ENCODE results near the gene REEP3. TPM values are rescaled to one million over a fixed set of nuclear protein-coding genes. Genes with fewer than 3 reads are reported as not detected.

Gene REEP3
- total RNA-seq, 2 donors from 2014 or later, result 20.8 to 22.1 TPM

GRCh38 chr10:63515002-63515763 lies 6.0 kb upstream of the REEP3 start:
- intact Hi-C loops (cut with DNase I), result no loop called here

GRCh38 chr10:63516207-63516606 lies 5.0 kb upstream of the REEP3 start:
- Histone ChIP-seq H3K4me1 (peaks cover 24% of the 10 kb centered on the region), H3K27ac (no peak overlapping the region), H3K4me3 (no peak overlapping the region), H3K9me3 (no peaks in the 10 kb centered on the region), H3K27me3 (no peaks in the 10 kb centered on the region), H3K36me3 (replicated peaks in 1 of 2; ENCODE audit: insufficient read depth in 1 of 2, low read depth in 2 of 2) (no peaks in the 10 kb centered on the region)
- ATAC-seq, result no peak
- 58 to 76% methylated on average over 1 of the region's 1 CpG for whole genome bisulfite sequencing, 2 donors
- DNase-seq, result no peak
- intact Hi-C loops (cut with DNase I), result no loop called here
- no peak for TF ChIP-seq CTCF (IDR thresholded peaks at IDR 0.05)
- TF ChIP-seq POLR2A (IDR thresholded peaks at IDR 0.05), result no peak

More at GRCh38 chr10:63515002-63515763, 6.0 kb upstream of the REEP3 start:
- Histone ChIP-seq H3K27ac (peak overlapping the region in 2 of 4 donors; percentile 18 to 40), H3K9me3 (no peaks in the 10 kb centered on the region), H3K27me3 (no peaks in the 10 kb centered on the region), H3K4me1 (peaks cover 16% of the 10 kb centered on the region), H3K4me3 (no peak overlapping the region), H3K36me3 (replicated peaks in 1 of 2; ENCODE audit: insufficient read depth in 1 of 2, low read depth in 2 of 2) (no peaks in the 10 kb centered on the region)
- DNase-seq, result no peak
- no peak for ATAC-seq
- 59 to 66% methylated on average over 5 of the region's 5 CpGs for WGBS, 2 donors
- TF ChIP-seq CTCF (IDR thresholded peaks at IDR 0.05), result no peak
- no peak for TF ChIP-seq POLR2A (IDR thresholded peaks at IDR 0.05)

GRCh38 chr10:63518690-63519288 lies 2.4 kb upstream of the REEP3 start:
- TF ChIP-seq POLR2A (IDR thresholded peaks at IDR 0.05) (no peak), CTCF (IDR thresholded peaks at IDR 0.05) (no peak)
- intact Hi-C loops (cut with DNase I), result no loop called here
- DNase-seq (no peak), ATAC-seq (no peak)
- H3K36me3 ChIP-seq (replicated peaks in 1 of 2; ENCODE audit: insufficient read depth in 1 of 2, low read depth in 2 of 2), result no peaks in the 10 kb centered on the region
- H3K4me3 ChIP-seq, result no peak overlapping the region
- no peaks in the 10 kb centered on the region for H3K27me3 ChIP-seq
- 92 to 96% methylated on average over 6 of the region's 6 CpGs for WGBS, 2 donors
- no peaks in the 10 kb centered on the region for H3K9me3 ChIP-seq
- H3K4me1 ChIP-seq, result peaks cover 38% of the 10 kb centered on the region
- H3K27ac ChIP-seq, result no peak overlapping the region

- H3K27ac ChIP-seq, result peak overlapping the region; percentile 95 to 99 (median 98)
- peak overlapping the region; percentile 55 to 63 for H3K4me3 ChIP-seq
- peak; percentile 54 to 66 (median 57) for DNase-seq
- H3K27me3 ChIP-seq, result no peaks in the 10 kb centered on the region
- no peaks in the 10 kb centered on the region for H3K9me3 ChIP-seq
- peaks cover 36% of the 10 kb centered on the region for H3K4me1 ChIP-seq
- ATAC-seq, result peak; percentile 85
- 0 to 1% methylated on average over 11 to 102 of the region's 102 CpGs for WGBS, 2 donors
- intact Hi-C loops (cut with DNase I), result no loop called here
- H3K36me3 ChIP-seq (replicated peaks in 1 of 2; ENCODE audit: insufficient read depth in 1 of 2, low read depth in 2 of 2), result no peaks in the 10 kb centered on the region
- TF ChIP-seq POLR2A (IDR thresholded peaks at IDR 0.05), result peak; percentile 60 to 71 (median 61)
- peak in 1 of 7 experiments; percentile 21 for TF ChIP-seq CTCF (IDR thresholded peaks at IDR 0.05)
These were observed 445 bp downstream of the REEP3 start for GRCh38 chr10:63521416-63522276.

Measured in body of pancreas (tissue), 4 donors.